ENCODE measurements around the gene PRDM16. TPM values are rescaled to one million over a fixed set of nuclear protein-coding genes. Genes with fewer than 3 reads are reported as not detected.

Gene PRDM16
- polyA plus RNA-seq, 3 donors, result not detected

- H3K4me3 Mint-ChIP-seq, result no peak overlapping the region
- no peaks in the 10 kb centered on the region for H4K20me1 ChIP-seq (ENCODE audit: insufficient read depth, low read length)
- 88% methylated on average over 16 of the region's 16 CpGs for WGBS (ENCODE audit: insufficient coverage)
- H3K27me3 ChIP-seq (ENCODE audit: control insufficient read depth in 2 of 2, insufficient read depth in 2 of 2, low read length in 2 of 2), result no peaks in the 10 kb centered on the region
- H3K36me3 ChIP-seq (replicated peaks in 1 of 2; ENCODE audit: control insufficient read depth in 1 of 2, insufficient read depth in 2 of 2, low read length in 2 of 2), result no peaks in the 10 kb centered on the region
- no peak for DNase-seq
- no peaks in the 10 kb centered on the region for H3K36me3 Mint-ChIP-seq
- peaks cover 14 to 16% (median 15%) of the 10 kb centered on the region in 3 donors for H3K27me3 Mint-ChIP-seq (ENCODE audit: low read depth in 3 of 3)
- no peaks in the 10 kb centered on the region for H3K9me3 ChIP-seq (replicated peaks in 1 of 2; ENCODE audit: control insufficient read depth in 1 of 2, insufficient read depth in 1 of 2, low read length in 2 of 2)
- H3K4me3 ChIP-seq (replicated peaks in 1 of 3; ENCODE audit: low read depth in 2 of 3, low read length in 3 of 3), result no peak overlapping the region
- no peaks in the 10 kb centered on the region for H3K4me1 Mint-ChIP-seq
- no peaks in the 10 kb centered on the region for H3K4me1 ChIP-seq (ENCODE audit: control insufficient read depth in 1 of 2, insufficient read depth in 2 of 2, low read length in 2 of 2)
- no peak overlapping the region for H3K27ac ChIP-seq (ENCODE audit: low read depth in 1 of 2, low read length in 2 of 2)
- peaks cover 0 to 2% (median 0%) of the 10 kb centered on the region in 7 donors for H3K9me3 Mint-ChIP-seq
- no peak overlapping the region for H2AFZ ChIP-seq (ENCODE audit: insufficient read depth, low read depth, low read length, poor library complexity, severe bottlenecking)
- no peak overlapping the region for H3K4me2 ChIP-seq (replicated peaks; ENCODE audit: extremely low read depth, low read length, poor library complexity, severe bottlenecking)
- no peak overlapping the region for H3K9ac ChIP-seq (ENCODE audit: insufficient read depth, low read length, poor library complexity, severe bottlenecking)
- TF ChIP-seq CTCF (IDR thresholded peaks at IDR 0.05), result no peak
- no peaks in the 10 kb centered on the region for H3K79me2 ChIP-seq (ENCODE audit: insufficient read depth, low read length)
- no peak overlapping the region for H3K27ac Mint-ChIP-seq
- intact Hi-C loops (cut with micrococcal nuclease), result no loop called here
Observed at GRCh38 chr1:3084154-3084553, 15.2 kb downstream of the PRDM16 start.

GRCh38 chr1:3084726-3085125 lies 15.7 kb downstream of the PRDM16 start:
- no peak for TF ChIP-seq CTCF (IDR thresholded peaks at IDR 0.05)
- Mint-ChIP-seq H3K9me3 (peaks cover 0 to 2% (median 0%) of the 10 kb centered on the region in 7 donors), H3K27me3 (ENCODE audit: low read depth in 3 of 3) (peaks cover 11 to 14% (median 12%) of the 10 kb centered on the region in 3 donors), H3K36me3 (no peaks in the 10 kb centered on the region), H3K4me3 (no peak overlapping the region), H3K27ac (no peak overlapping the region), H3K4me1 (no peaks in the 10 kb centered on the region)
- intact Hi-C loops (cut with micrococcal nuclease), result no loop called here
- H3K79me2 ChIP-seq (ENCODE audit: insufficient read depth, low read length), result no peaks in the 10 kb centered on the region
- no peak overlapping the region for H3K27ac ChIP-seq (ENCODE audit: low read depth in 1 of 2, low read length in 2 of 2)
- H3K36me3 ChIP-seq (replicated peaks in 1 of 2; ENCODE audit: control insufficient read depth in 1 of 2, insufficient read depth in 2 of 2, low read length in 2 of 2), result no peaks in the 10 kb centered on the region
- H3K4me3 ChIP-seq (replicated peaks in 1 of 3; ENCODE audit: low read depth in 2 of 3, low read length in 3 of 3), result no peak overlapping the region
- no peaks in the 10 kb centered on the region for H4K20me1 ChIP-seq (ENCODE audit: insufficient read depth, low read length)
- H2AFZ ChIP-seq (ENCODE audit: insufficient read depth, low read depth, low read length, poor library complexity, severe bottlenecking), result no peak overlapping the region
- no peak for DNase-seq
- H3K9ac ChIP-seq (ENCODE audit: insufficient read depth, low read length, poor library complexity, severe bottlenecking), result no peak overlapping the region
- H3K27me3 ChIP-seq (ENCODE audit: control insufficient read depth in 2 of 2, insufficient read depth in 2 of 2, low read length in 2 of 2), result no peaks in the 10 kb centered on the region
- H3K4me2 ChIP-seq (replicated peaks; ENCODE audit: extremely low read depth, low read length, poor library complexity, severe bottlenecking), result no peak overlapping the region
- H3K9me3 ChIP-seq (replicated peaks in 1 of 2; ENCODE audit: control insufficient read depth in 1 of 2, insufficient read depth in 1 of 2, low read length in 2 of 2), result no peaks in the 10 kb centered on the region
- 86% methylated on average over 7 of the region's 12 CpGs for WGBS (ENCODE audit: insufficient coverage)
- no peaks in the 10 kb centered on the region for H3K4me1 ChIP-seq (ENCODE audit: control insufficient read depth in 1 of 2, insufficient read depth in 2 of 2, low read length in 2 of 2)

Measured in CD14-positive monocyte (primary cell).